Karpas-422 (cell line): ENCODE data around the gene BPI. TPM values are rescaled to one million over a fixed set of nuclear protein-coding genes. Genes with fewer than 3 reads are reported as not detected.
"Not testable (repeated sequence)": the region's sequence is repeated elsewhere in the genome, so short reads cannot be mapped to it uniquely, and the experiment has no call there.

Experiments used
- DNase-seq: peaks from one replicate; pipeline ENCODE4 v3.0.0-alpha.2; 2015
- H2AFZ ChIP-seq: fragments of 200-600 bp; sonication (generic); 2 replicates; pipeline ENCODE4 v1.6.1; 2014; ENCODE audit warnings: antibody characterized with exemption, low read length, mixed read lengths
- H3K27ac ChIP-seq: fragments of 200-600 bp; sonication (generic); 2 replicates; pipeline ENCODE4 v1.5.1; 2014; ENCODE audit warnings: mild to moderate bottlenecking, low read length, moderate library complexity
- H3K27me3 ChIP-seq: fragments of 200-600 bp; sonication (generic); 2 replicates; pipeline ENCODE4 v1.6.1; 2014; ENCODE audit warnings: low read length, mixed read lengths
- H3K36me3 ChIP-seq: fragments of 200-600 bp; sonication (generic); 2 replicates; pipeline ENCODE4 v1.6.1; 2014; ENCODE audit warnings: low read length, mixed read lengths; ENCODE audit not compliant: insufficient read depth
- H3K4me1 ChIP-seq: fragments of 200-600 bp; sonication (generic); 2 replicates; pipeline ENCODE4 v1.6.1; 2014; ENCODE audit warnings: mild to moderate bottlenecking, low read length, mixed read lengths
- H3K4me2 ChIP-seq: fragments of 200-600 bp; sonication (generic); 2 replicates; pipeline ENCODE4 v1.6.1; 2014; ENCODE audit warnings: low read length, low read depth, mild to moderate bottlenecking; ENCODE audit not compliant: poor library complexity, severe bottlenecking
- H3K4me3 ChIP-seq: fragments of 200-600 bp; sonication (generic); 2 replicates; pipeline ENCODE4 v1.5.1; 2014; ENCODE audit warnings: mild to moderate bottlenecking, antibody characterized with exemption, low read length, mixed read lengths
- H3K79me2 ChIP-seq: fragments of 200-600 bp; sonication (generic); 2 replicates; pipeline ENCODE4 v1.6.1; 2014; ENCODE audit warnings: mild to moderate bottlenecking, low read length, mixed read lengths
- H3K9ac ChIP-seq: fragments of 200-600 bp; sonication (generic); 2 replicates; pipeline ENCODE4 v1.6.0; 2014; ENCODE audit warnings: low read length
- H3K9me2 ChIP-seq: fragments of 200-600 bp; sonication (generic), shearing (Covaris generic); replicated peaks from 2 replicates; pipeline ENCODE4 v1.6.0; 2014; ENCODE audit warnings: mild to moderate bottlenecking, low read length, moderate library complexity; ENCODE audit not compliant: insufficient read depth
- H3K9me3 ChIP-seq: fragments of 300-700, 200-600 bp; sonication (generic); 2 replicates; pipeline ENCODE4 v1.6.1; 2014; ENCODE audit warnings: low read length, mixed read lengths
- H4K20me1 ChIP-seq: fragments of 200-600 bp; sonication (generic); 2 replicates; pipeline ENCODE4 v1.6.1; 2014; ENCODE audit warnings: mild to moderate bottlenecking, antibody characterized with exemption, low read length, low read depth; ENCODE audit not compliant: insufficient read depth
- total RNA-seq: library from RNA; depleted of rRNA; stranded (reverse); fragments of >200 nt; shearing (Covaris generic); gene quantifications from 2 replicates; pipeline ENCODE4 v1.2.3, GENCODE V29; 2014; ENCODE audit warnings: low replicate concordance; rRNA removed

BPI gene
- not detected in 2 replicates for total RNA-seq

GRCh38 chr20:38303908-38304379 lies at the start of gene BPI:
Gene BPI (plus strand): TSS chr20:38304156. CDS start chr20:38304224, 68 bp downstream.
- no peaks in the 10 kb centered on the region for H3K27me3 ChIP-seq
- DNase-seq, result no peak
- H2AFZ ChIP-seq, result no peak within 1 kb of the TSS

GRCh38 chr20:38254621-38255020 lies 49.3 kb upstream of the BPI start:
- H3K79me2 ChIP-seq, H3K9me3 ChIP-seq, H3K9ac ChIP-seq, H2AFZ ChIP-seq, H3K27me3 ChIP-seq, H3K9me2 ChIP-seq, H3K36me3 ChIP-seq, H3K27ac ChIP-seq, DNase-seq, H3K4me2 ChIP-seq, H3K4me1 ChIP-seq, H3K4me3 ChIP-seq, H4K20me1 ChIP-seq: not testable (repeated sequence)

More at GRCh38 chr20:38303908-38304379, at the start of gene BPI:
- Histone ChIP-seq H3K27ac (no peak within 1 kb of the TSS), H3K9me3 (no peaks in the 10 kb centered on the region), H3K9me2 (no peaks in the 10 kb centered on the region), H3K9ac (no peak within 1 kb of the TSS), H3K36me3 (no peaks in the 10 kb centered on the region), H4K20me1 (no peaks in the 10 kb centered on the region), H3K79me2 (no peaks in the 10 kb centered on the region), H3K4me3 (no peak within 1 kb of the TSS), H3K4me1 (no peaks in the 10 kb centered on the region), H3K4me2 (no peak within 1 kb of the TSS)

GRCh38 chr20:38255393-38255792 lies 48.6 kb upstream of the BPI start:
- H2AFZ ChIP-seq, result no peak overlapping the region
- H3K4me2 ChIP-seq, result no peak overlapping the region
- H3K9ac ChIP-seq, result no peak overlapping the region
- H3K9me3 ChIP-seq, result no peaks in the 10 kb centered on the region
- DNase-seq, result no peak
- no peaks in the 10 kb centered on the region for H3K9me2 ChIP-seq
- H3K4me3 ChIP-seq, result no peak overlapping the region
- no peak overlapping the region for H3K27ac ChIP-seq
- no peaks in the 10 kb centered on the region for H3K4me1 ChIP-seq
- no peaks in the 10 kb centered on the region for H3K79me2 ChIP-seq
- no peaks in the 10 kb centered on the region for H3K36me3 ChIP-seq
- no peaks in the 10 kb centered on the region for H3K27me3 ChIP-seq
- H4K20me1 ChIP-seq, result no peaks in the 10 kb centered on the region

GRCh38 chr20:38256021-38256420 lies 47.9 kb upstream of the BPI start:
- Histone ChIP-seq H3K36me3 (no peaks in the 10 kb centered on the region), H3K4me1 (no peaks in the 10 kb centered on the region), H3K27me3 (no peaks in the 10 kb centered on the region), H3K9me3 (no peaks in the 10 kb centered on the region), H3K4me2 (no peak overlapping the region), H3K9ac (no peak overlapping the region), H3K27ac (no peak overlapping the region), H3K4me3 (no peak overlapping the region), H4K20me1 (no peaks in the 10 kb centered on the region), H3K9me2 (no peaks in the 10 kb centered on the region), H2AFZ (no peak overlapping the region), H3K79me2 (no peaks in the 10 kb centered on the region)
- DNase-seq, result no peak

- no peak for DNase-seq
- Histone ChIP-seq H3K9me3 (no peaks in the 10 kb centered on the region), H3K4me1 (no peaks in the 10 kb centered on the region), H3K79me2 (no peaks in the 10 kb centered on the region), H2AFZ (no peak overlapping the region), H3K4me3 (no peak overlapping the region), H3K27ac (no peak overlapping the region), H3K4me2 (no peak overlapping the region), H3K27me3 (no peaks in the 10 kb centered on the region), H3K9me2 (no peaks in the 10 kb centered on the region), H3K9ac (no peak overlapping the region), H3K36me3 (no peaks in the 10 kb centered on the region), H4K20me1 (no peaks in the 10 kb centered on the region)
These were observed 47.0 kb upstream of the BPI start for GRCh38 chr20:38256966-38257365.

- H4K20me1 ChIP-seq, result no peaks in the 10 kb centered on the region
- no peak for DNase-seq
- H3K4me3 ChIP-seq, result no peak overlapping the region
- no peak overlapping the region for H3K27ac ChIP-seq
- H3K9ac ChIP-seq, result no peak overlapping the region
- no peaks in the 10 kb centered on the region for H3K27me3 ChIP-seq
- no peak overlapping the region for H3K4me2 ChIP-seq
- H3K4me1 ChIP-seq, result no peaks in the 10 kb centered on the region
- no peaks in the 10 kb centered on the region for H3K36me3 ChIP-seq
- no peak overlapping the region for H2AFZ ChIP-seq
- no peaks in the 10 kb centered on the region for H3K79me2 ChIP-seq
- H3K9me2 ChIP-seq, result no peaks in the 10 kb centered on the region
- no peaks in the 10 kb centered on the region for H3K9me3 ChIP-seq
These were observed 45.3 kb upstream of the BPI start for GRCh38 chr20:38258545-38259215.

GRCh38 chr20:38260025-38260377 lies 44.0 kb upstream of the BPI start:
- Histone ChIP-seq H4K20me1 (no peaks in the 10 kb centered on the region), H3K27me3 (no peaks in the 10 kb centered on the region), H3K4me3 (no peak overlapping the region), H3K4me2 (no peak overlapping the region), H3K27ac (no peak overlapping the region), H3K9me2 (no peaks in the 10 kb centered on the region), H3K9ac (no peak overlapping the region), H2AFZ (no peak overlapping the region), H3K36me3 (no peaks in the 10 kb centered on the region), H3K4me1 (no peaks in the 10 kb centered on the region), H3K79me2 (no peaks in the 10 kb centered on the region), H3K9me3 (no peaks in the 10 kb centered on the region)
- no peak for DNase-seq

- no peaks in the 10 kb centered on the region for H3K79me2 ChIP-seq
- no peak within 1 kb of the TSS for H3K4me2 ChIP-seq
- H3K27ac ChIP-seq, result no peak within 1 kb of the TSS
- H3K36me3 ChIP-seq, result no peaks in the 10 kb centered on the region
- H3K9ac ChIP-seq, result no peak within 1 kb of the TSS
- no peaks in the 10 kb centered on the region for H4K20me1 ChIP-seq
- no peaks in the 10 kb centered on the region for H3K27me3 ChIP-seq
- no peak for DNase-seq
- no peak within 1 kb of the TSS for H3K4me3 ChIP-seq
- no peaks in the 10 kb centered on the region for H3K9me2 ChIP-seq
- H3K9me3 ChIP-seq, result no peaks in the 10 kb centered on the region
- no peak within 1 kb of the TSS for H2AFZ ChIP-seq
- H3K4me1 ChIP-seq, result no peaks in the 10 kb centered on the region
These were observed 43.4 kb upstream of the BPI start, which contains the start of gene KIAA1755 for GRCh38 chr20:38260378-38261053. Gene KIAA1755 (minus strand): TSS chr20:38260735. CDS start chr20:38260500, 235 bp downstream.
